Hematopoietic multipotent progenitor cell treated with erythropoietin and hydrocortisone succinate and interleukin-3 and kit ligand, for 6 days (in vitro differentiated cells): ENCODE measurements around the gene MYRIP.
A peak's percentile ranks its signal among the peaks of the same experiment; 100 is the strongest.

Experiments used
- DNase-seq: peaks from one replicate; pipeline ENCODE4 v3.0.0-alpha.2; 2015

The MYRIP gene

DNA sequence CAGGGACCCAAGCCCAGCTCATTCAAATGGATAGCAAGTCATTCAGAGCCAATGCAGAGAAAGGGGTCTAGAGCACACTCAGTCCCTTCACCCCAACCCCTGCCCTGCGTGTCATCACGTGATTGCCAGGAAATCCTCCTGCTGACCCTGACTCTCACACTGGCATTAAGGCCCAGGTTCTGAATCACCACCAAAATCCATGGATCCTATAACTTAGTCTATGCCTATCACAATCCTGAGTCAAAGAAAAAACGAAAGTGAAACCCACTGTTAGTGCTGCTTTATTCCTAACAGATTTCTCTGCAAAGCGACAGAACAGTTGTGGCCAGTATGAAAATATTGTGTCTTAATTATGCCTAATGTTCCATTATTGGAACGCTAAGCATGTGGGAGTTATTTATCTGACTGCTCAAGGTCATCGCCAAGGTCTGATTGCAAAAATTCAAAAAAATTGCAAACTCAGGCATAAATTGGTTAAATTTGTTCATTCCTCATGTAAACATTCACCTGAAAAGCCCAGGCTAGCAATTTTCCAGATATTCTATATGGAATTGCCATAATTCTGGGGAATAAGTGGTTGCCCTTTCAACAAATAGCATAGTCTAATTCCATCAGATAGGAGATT is 391.4 kb downstream of the MYRIP start:
- DNase-seq: no peak

DNA sequence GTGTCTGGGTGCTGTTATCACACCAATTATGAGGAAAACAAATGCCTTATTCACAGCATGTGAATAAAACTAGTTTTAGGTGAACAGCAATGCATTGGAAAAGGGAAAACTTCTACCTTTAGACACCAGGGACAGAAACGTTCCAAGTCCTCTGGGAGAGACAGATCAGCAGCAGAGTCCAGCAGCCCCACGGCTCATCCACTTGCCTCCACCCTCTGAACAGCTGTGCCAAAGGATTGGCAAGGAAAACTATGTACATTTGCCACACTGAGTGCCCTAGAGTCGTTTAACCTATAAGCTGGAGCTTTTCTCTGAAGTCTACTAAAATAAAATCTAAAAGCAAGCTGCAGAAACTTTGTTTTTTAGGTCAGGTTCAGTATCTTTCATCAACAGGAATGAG is 392.4 kb downstream of the MYRIP start:
- no peak for DNase-seq

DNA sequence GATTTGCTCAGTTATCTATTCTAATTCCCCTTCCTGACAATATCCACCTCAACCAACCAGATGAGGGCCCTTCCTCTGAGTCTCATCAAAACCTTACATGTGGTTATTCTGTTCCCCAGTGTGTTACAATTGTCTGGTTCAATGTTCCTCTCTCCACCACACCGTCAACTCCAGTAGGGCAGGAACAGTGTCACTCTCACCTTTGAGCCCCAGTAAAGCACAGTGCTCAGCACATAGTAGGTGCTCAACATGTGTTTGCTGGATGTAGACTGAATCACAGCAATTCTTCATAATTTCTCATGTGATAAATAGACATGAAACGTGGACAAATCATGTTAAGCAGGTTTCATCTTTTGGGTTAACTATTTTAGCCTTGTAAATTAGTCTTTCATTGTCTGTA is 397.1 kb downstream of the MYRIP start:
- DNase-seq: no peak

DNA sequence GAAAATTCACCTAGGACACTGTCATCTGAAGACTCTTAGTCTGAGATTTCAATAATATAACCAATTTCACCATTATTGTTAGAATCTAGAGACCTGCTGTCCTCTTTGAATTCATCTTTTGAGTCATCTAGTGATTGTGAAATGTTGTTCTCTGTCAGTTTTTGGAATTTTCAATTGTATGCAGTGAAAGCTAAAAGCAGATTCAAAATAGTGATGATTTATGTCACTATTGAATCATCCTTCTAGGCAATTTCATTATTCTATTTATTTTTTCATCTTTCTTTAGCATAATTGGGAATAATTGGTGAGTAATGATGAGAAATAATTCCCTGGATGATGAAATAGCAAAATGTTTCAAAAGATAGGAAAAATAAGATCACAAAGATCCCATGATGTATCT is 398.4 kb downstream of the MYRIP start:
- DNase-seq: no peak

DNA sequence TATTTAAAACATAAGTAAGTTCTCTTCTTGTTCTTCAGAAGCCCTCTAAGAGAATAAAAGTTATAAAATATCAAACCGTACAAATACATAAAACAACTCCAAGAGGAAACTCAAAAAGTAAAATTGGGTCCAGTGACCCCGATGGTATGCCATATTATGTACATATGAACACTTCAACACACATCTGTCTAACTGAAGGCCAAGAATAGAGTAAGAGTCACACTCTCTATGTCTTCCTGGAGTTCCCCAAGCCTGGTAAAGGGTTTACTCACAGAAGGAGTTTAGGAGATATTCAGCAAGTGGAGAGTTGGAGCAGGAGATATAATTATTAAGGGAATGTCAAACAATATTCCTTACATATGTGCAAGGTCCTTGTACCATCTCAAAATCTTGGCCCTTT is 398.8 kb downstream of the MYRIP start:
- DNase-seq: no peak

DNA sequence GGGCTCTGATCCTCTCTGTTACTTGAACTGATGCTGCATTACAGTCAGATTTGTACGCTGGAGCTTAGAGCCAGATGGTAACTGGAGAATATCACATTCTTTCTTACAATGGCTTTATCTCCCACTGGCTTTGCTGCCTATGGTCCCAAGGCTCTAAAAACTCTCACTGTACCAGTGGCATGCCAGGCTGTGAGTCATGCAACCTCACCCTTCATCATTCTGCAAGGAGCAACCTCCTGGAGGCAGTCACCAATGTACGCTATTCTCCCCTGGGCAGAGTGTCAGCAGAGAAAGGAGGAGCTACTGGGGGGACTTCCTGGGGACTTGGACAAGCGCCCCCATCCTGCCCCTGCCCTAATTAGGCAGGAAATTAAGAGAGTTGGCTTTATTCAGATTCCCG is 402.2 kb downstream of the MYRIP start:
- no peak for DNase-seq

DNA sequence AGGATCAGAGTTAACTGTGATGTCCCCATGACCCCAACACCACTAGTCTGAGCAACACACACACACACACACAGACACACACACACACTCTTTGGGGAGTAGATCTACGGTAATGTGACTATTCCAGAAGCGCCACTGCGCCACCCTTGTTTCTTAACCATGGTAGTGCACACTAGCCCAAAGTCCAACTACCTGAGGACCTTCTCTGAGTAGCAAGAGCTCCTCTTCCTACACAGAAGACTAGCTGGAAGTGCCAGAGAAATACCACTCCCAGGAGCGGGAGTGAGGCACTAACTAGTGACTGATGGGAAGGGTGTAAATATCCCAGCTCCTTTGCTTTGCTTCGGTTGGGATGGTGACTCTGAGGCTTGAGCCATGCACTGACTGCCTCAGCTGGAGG is 404.1 kb downstream of the MYRIP start:
- DNase-seq: no peak

DNA sequence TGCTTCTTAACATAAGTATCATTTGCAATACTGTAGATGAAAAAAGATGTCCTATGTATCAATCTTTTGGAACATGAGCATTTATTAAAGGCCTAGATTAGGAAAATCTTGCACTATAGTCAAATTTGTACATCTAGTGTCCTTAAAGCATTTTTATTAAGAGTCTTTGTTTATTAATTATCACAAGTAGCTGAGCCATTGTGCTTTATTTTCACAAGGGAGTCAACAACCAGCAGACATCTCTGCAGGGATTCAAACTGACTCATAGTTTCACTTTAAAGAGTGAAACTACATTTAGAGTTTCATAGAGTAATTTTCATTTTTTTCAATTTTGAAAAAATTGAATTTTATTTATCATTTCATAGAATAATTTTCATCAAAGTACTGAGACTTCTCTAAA is 405.6 kb downstream of the MYRIP start:
- no peak for DNase-seq

DNA sequence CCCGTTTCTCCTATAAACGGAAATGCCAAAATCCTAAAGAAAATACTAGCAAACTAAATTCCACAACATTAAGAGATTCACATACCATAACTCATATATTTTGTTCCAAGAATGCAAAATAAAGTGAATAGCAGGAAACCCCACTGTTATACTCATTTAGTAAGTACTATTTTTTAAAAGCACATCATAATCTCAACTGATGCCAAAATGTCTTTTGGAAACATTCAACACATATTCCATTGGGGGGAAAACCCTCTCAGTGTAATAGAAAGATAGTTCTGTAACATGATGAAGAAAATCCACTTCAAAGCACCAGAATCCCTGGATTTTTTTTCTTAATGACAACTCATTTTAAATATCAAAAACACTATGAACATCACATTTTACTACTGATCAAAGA is 407.1 kb downstream of the MYRIP start:
- no peak for DNase-seq

DNA sequence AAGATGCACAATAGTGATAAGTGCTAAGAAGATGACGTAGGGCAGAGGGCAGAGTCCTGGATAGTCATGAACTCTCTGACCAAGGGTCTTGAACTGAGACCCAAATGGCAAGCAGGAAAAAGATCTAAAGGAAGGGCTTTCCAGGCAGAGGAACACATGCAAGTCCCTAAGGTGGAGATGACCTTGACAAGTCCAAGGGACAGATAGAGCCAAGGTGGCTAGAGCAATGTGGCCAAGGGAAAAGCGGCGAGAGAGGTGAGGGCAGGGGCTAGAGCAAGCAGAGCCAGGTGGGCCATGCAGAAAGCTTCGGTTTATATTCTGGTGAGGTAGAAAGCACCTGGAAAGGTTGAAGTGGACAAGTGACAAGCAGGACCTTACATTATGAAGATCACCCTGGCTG is 414.4 kb downstream of the MYRIP start:
- DNase-seq: no peak

DNA sequence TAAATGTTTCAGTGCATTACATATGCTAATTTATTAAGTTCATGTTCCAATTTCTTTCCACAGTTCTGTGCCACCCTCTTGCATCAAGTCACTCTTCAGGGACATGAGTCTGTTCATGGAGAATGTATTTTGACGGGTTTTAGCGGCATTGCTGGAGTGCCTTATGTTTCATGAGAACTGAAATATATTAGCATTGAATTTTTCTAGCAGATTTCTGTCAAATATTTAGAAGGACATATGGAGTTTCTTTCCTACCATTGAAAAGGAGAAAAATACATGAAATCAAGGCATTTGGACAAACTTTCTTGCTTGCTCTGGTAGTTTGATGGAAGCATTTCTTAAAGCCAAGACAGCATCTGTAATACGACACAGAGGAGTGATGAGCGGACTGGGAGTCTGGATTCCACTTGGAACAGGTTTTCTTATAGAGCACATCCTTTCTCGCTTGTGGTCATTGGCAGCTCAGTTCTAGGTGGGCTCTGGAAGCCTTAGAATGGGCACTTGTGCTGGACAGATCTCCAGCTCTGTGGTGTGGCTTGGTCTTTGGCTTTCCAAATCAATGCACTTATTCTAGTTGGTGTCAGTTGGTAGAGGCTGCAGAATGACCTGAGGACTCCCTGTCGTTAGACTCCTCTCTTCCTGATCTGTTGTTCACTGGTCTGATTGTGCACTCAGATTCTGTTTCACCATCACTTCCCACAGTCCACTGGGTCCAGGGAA is 415.5 kb downstream of the MYRIP start:
- DNase-seq: no peak

DNA sequence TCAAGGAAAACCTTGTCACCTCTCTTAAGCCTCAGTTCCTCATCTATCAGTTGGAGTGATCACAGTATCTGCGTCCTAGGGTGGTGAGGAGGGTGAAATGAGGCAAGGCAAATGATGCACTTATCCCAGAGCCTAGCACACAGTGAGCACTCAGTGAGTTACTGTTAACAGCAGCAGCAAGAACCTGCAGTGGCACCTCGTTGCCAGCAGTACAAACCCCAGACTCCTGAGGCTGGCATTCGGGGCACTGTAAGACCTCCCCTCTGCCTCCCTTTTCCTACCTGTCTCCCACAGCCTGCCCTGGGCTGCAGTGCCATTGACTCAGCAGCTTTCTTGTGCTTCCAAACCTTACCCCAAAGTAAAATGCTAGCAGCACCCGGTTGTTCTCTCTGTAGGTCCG is 417.2 kb downstream of the MYRIP start:
- DNase-seq: no peak

DNA sequence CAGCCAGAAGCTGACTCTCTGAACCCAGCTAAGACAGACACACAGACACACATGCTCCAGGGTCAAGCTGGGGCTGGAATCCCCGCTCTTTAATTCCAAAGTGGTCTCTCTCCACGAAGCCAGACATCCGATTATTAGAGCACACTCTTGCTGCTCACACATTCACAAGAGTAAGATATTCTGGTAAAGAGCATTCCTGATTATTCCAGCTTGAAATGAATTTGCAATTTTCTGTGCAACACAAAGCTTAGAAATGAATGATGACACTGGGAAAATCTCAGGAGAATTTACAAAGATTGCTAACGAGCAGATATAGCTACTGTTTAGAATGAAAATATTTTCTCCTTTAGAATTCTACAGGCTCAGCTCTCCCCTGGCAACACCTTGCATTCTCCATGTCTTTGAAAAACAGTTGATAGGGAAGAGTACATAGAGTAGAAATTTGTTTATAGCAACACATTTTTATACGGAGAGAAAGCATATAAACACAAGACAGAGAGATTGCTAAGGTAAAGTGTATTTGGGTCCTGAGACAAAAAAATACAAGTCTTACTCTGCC is 419.5 kb downstream of the MYRIP start:
- DNase-seq: no peak

DNA sequence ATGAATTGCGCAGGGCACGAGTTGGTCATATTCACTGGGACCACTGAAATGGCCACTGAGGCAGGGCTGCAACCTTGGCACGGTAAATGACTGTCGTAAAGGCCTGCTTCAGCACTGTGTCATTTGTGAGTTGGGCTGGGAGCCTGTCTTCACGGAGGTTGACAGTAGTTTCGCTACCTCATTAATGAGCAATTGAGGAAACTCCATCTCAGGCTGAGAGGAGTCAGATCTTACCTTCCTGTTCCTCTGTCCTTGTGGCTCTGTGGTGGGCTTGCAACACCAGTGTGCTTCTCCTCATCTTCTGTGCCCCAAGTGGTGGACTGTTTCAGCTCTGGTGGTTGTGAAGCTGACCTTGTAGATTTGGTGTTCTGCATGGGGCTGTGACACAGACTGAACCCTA is 420.0 kb downstream of the MYRIP start:
- peak; percentile 54 for DNase-seq

DNA sequence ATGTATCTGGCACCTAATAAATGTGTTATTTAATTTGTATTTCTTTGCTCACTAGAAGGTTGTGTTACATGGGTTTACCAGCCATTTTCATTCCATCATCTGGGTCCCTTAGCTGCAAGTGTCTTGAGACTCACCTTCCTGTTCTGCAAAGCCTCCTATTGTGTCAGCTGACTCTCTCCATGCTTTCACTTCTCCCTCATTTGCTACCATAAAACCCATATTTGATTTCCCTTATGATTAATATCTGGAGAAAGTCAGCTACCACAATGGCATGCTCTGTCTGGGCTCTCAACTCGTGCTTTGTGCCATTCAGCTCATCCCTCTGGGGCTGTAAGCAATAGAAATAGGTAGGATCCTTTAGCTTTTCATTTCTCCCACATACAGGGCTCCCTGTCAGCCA is 420.6 kb downstream of the MYRIP start:
- DNase-seq: no peak

DNA sequence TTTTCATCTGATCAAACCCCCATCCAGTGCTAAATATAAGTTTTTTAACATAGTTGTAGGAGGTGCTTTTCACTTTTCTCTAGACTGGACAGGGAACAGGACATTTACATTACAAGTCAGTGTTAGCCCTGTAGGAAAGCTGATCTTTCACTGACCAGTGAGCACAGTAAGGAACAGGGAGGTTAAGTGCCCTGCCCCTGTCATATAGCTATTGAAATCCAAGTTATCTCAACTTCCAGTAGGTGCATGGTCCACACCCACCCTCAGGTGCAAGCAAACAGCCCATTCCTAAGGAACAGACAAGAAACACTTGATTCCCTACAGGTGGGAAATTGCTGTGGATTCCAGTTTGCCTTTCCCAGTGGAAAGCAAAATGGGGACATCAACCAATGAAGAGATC is 421.0 kb downstream of the MYRIP start:
- DNase-seq: no peak

DNA sequence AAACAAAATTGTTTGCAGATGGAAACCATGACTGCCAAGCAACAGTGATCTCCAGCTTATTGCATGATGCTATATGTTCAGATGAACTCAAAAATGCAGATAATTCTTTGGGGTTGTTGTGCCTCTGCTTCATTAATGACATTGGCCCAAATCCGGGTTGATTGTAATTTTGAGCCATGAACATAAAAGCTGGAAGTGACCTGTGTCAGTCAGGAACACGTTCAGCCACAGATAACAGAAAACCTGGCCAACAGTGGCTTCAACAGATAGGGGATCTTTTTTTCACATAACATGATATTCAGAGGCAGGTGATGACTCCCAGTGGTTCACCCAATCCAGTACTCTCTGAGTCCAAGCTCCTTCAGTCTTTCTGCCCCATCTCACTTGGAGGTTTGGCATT is 423.2 kb downstream of the MYRIP start:
- no peak for DNase-seq

DNA sequence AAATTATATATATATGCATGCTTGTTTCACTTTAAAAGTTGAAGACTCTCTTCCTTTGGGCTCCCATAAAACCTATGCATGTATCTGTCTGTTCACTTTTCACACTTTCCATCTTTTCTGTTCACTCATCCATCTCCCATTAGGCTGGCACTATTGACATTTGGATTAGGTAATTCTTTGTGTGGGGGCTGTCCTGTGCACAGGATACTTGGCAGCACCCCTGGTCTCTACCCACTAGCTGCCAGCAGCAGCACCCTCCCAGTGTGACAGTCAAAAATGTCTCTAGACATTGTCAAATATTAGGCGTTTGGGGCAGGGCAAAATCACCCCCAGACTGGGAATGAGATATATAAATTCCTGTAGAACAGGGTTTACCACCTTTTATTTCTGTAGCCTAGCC is 427.8 kb downstream of the MYRIP start:
- no peak for DNase-seq

DNA sequence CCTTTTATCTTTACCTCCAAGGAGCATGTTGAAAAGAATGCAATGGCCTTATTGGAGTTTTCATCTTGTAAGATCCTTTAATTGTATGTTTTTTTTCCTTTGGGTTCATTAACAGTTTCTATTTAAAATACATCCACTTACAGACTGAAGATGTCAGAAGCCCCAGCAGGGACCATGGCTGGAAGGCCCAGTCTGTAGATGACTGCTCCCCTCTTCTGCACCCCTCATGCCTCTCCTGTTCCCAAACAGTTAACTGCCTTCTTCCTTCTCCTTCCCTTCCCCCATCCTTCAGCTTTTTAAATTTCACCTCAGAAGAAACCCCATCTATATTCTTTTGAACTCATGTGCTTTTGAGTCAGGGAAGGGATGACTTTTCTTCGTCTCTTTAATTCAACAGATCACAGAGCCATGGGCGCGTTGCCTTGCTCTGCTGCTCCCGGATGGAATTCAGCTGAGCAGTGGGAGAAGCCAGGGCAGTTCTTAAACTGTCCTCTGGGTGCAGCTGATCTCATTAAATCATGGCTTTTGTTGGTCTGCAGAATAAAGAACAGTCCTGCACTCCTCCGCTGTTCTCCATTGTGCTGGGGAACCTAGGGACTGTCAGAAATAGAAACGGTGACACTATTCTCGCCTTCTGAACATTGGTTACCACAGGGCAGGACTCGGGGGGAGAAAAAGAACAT is 428.6 kb downstream of the MYRIP start:
- DNase-seq: no peak

DNA sequence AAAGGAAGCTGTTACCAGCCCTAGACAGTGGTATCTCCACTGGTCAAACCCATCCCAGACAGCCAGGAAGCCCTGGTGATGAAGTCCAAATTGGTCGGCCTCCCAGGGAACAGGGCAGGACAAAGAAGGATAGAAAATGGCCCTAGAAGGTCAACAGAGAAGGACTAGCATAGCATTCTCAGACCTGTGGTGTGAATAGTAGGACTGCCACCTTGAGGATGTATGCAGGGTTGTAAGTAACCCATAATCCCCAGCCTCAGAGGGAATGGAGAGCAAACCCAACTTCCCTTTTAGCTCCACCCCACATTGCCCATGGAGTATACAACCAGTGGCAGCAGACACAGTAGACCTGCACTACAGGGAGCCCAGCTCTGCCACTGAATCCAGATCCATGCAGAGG is 431.5 kb downstream of the MYRIP start:
- peak; percentile 22 for DNase-seq

DNA sequence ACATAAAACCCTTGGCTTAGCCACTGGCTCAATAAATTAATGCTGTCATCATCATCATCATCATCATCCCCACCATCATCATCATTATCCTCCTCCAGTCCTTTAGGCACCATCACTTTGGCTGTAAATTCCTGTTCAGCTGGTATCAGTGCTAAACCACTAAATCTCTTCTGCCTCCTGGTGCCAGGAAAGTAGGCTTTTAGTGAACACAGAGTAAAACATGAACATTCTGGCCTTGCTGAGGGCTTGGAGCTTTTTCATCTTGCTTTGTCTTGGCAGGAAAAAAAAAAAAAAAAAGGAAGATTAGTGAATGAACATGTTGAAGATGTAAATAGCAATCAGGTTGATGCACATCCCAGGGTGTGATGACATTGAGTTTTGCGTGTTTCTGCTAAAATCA is 432.8 kb downstream of the MYRIP start:
- DNase-seq: no peak

DNA sequence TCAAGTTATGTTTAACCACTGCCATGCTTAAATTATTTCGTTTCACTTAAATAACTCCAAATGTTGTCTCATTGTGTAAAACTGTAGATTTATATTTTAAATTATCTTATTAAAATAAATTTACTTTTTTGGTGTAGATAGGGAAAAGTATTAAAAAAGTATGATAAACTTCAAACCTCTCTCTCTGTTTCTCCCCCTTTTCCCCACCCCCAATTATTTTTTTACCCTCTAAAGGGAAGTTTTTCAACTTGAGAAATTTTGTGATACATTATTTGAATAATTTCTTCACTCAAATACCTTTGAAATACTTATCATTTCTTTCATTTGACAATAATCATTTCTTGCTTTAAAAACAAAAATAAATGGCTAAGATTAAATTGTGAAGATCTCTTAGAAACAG is 433.2 kb downstream of the MYRIP start:
- DNase-seq: no peak

DNA sequence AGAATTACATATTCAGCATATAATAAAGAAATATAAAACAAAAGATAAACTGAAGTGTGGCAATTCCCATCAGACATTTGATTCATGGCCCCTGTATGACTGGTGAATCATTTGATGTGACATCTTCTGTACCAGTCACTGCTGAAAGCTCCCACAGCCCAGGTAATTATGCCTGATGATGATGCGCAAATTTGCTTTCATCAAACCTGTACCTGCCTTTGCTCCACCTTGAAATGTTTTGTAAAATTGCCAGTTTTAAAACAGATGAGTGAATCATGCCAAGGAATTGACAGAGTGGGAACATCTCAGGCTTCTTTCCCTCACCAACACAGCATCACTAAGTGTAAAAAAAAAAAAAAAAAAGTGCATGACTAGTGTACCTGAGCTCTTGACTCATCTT is 433.6 kb downstream of the MYRIP start:
- DNase-seq: no peak
